22Rv1 (cell line): ENCODE results near the gene KCNG2.

Experiments used
- H3K27ac ChIP-seq: fragments of 450-650 bp; 2 replicates; pipeline ENCODE4 v1.5.1; 2017
- ZFX ChIP-seq: fragments of 450-650 bp; IDR thresholded peaks from 2 replicates; pipeline ENCODE4 v1.6.1; 2017; ENCODE audit warnings: antibody characterized with exemption, borderline replicate concordance
- TF ChIP-seq, protein P1 (sequence below): fragments of 450-650 bp; IDR thresholded peaks from 2 replicates; pipeline ENCODE4 v1.5.1; 2017; ENCODE audit warnings: mild to moderate bottlenecking

Gene KCNG2

DNA sequence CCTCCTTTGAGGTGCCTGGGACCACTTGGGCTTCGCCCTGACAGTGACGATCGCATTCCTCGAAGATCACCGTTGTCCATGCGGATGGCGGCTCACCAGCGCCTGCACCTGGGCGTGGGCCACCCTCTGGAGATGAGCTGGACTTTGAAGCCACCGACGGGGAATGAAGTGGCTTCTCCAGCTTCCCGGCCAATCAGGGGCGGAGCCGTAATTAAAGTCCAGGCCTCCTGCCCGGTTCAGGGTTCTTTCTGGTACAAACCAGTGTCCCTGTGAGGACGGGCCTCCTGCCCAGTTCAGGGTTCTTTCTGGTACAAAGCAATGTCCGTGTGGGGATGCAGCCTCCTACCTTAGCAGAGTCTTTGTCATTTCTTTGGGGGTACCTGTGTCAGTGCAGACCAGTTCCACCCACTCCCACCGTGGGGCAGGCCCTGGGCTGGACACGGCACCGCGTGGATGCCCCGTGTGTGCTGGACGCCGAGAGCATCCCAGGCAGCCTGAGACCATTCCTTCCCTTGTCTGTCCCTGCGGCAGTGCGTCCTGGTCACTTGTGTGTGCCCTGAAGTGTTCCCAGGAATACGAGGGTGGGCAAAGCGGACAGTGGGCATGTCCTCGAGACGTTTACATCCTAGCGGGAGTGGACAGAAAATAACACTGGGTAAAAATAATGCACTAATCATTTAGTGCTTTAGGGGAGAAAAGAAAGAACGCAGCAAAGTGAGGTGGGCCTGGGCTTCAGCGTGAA is 55.0 kb downstream of the KCNG2 start:
- no peak for TF ChIP-seq ZFX
- TF ChIP-seq, protein P1, sequence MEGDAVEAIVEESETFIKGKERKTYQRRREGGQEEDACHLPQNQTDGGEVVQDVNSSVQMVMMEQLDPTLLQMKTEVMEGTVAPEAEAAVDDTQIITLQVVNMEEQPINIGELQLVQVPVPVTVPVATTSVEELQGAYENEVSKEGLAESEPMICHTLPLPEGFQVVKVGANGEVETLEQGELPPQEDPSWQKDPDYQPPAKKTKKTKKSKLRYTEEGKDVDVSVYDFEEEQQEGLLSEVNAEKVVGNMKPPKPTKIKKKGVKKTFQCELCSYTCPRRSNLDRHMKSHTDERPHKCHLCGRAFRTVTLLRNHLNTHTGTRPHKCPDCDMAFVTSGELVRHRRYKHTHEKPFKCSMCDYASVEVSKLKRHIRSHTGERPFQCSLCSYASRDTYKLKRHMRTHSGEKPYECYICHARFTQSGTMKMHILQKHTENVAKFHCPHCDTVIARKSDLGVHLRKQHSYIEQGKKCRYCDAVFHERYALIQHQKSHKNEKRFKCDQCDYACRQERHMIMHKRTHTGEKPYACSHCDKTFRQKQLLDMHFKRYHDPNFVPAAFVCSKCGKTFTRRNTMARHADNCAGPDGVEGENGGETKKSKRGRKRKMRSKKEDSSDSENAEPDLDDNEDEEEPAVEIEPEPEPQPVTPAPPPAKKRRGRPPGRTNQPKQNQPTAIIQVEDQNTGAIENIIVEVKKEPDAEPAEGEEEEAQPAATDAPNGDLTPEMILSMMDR: no peak

DNA sequence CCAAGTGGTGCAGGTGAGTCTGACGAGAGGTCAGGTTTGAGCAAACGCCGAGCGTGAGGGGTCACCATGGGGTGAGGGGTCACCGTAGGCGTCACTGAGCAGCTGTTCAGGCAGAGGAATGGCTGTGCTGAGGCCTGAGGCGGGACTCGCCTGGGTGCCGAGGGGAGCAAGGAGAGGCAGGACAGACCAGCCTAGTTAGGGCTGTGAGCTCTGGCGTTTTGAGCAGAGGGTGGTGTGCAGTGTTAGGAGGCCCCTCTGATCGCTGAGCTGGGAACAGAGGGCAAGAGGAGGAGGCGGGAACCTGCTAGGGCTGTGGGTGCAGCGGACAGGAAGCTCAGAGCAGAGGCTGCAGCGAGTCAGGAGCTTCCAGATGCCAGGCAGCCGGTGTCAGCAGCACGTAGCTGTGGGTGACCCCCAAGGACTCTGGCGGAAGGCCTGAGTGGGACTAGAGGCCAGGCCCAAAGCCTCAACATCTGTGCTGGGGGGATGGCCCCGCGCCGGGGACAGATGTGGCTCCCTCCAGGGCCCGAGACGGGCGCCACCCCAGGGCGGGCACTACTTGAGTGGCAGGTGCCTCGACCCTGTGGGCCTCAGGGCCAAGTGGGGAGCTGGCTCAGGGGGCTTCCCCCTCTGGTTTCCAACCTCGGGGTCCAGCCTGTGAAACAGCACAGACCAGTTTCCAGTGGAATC is 55.7 kb downstream of the KCNG2 start:
- TF ChIP-seq ZFX: no peak
- H3K27ac ChIP-seq: no peak overlapping the region

More for the DNA sequence above, 55.0 kb downstream of the KCNG2 start:
- no peak overlapping the region for H3K27ac ChIP-seq

DNA sequence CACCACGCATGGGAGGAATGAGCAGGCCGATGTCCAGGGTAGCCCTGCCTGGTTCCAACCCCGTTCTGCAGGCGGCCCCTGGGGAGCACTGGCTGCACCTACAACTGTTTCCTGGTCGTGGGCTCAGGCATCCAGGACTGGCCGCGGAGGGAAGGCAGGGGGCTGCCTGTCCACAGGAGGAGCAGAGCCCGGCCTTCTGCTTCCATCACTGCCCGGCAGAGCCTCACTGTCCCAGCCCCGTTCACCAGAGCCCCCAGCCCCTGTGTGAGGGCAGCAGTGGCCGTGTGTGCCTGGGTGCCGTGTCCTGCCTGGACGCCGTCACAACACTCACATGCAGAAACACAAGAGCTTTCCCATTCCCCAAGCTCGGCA is 56.2 kb downstream of the KCNG2 start:
- TF ChIP-seq, protein P1: no peak
- TF ChIP-seq ZFX: no peak
- H3K27ac ChIP-seq: no peak overlapping the region

DNA sequence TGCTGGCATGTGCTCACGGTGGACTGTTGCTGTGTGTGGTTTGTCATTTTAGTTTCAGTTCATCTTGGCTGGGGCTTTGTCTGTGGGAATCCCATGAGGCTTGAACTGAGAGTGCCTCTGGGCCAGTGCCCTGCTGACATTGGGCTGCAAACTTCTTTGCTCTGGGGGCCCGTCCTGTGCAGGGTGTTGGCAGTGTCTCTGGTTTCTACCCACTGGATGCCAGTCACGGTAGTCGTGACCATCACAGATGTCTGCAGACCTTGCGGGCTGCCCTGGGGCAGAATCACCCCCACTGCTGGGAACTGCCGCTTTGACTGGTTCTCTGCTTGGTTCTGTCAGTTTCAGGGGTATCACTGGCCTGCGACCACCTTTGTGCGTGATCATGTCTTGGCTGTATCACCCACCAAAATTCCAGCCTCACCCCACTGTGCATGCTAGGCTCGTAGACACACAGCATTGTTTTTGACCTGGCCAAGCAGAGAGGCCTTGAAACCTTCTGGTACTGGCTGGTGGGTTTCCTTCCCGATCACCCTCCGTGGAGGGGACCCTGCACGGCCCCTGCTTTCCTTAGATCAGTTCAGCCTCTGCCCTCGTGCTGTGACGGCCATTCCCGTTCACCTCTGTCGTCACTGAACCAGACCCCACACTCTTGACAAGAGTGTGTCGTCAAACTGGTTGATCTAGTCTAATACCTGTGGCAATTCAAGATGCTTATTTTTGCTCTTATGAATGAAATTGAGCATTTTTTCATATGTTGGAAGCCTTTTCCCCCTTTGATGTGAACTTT is 57.6 kb downstream of the KCNG2 start:
- no peak overlapping the region for H3K27ac ChIP-seq
- TF ChIP-seq ZFX: no peak
- TF ChIP-seq, protein P1: no peak

DNA sequence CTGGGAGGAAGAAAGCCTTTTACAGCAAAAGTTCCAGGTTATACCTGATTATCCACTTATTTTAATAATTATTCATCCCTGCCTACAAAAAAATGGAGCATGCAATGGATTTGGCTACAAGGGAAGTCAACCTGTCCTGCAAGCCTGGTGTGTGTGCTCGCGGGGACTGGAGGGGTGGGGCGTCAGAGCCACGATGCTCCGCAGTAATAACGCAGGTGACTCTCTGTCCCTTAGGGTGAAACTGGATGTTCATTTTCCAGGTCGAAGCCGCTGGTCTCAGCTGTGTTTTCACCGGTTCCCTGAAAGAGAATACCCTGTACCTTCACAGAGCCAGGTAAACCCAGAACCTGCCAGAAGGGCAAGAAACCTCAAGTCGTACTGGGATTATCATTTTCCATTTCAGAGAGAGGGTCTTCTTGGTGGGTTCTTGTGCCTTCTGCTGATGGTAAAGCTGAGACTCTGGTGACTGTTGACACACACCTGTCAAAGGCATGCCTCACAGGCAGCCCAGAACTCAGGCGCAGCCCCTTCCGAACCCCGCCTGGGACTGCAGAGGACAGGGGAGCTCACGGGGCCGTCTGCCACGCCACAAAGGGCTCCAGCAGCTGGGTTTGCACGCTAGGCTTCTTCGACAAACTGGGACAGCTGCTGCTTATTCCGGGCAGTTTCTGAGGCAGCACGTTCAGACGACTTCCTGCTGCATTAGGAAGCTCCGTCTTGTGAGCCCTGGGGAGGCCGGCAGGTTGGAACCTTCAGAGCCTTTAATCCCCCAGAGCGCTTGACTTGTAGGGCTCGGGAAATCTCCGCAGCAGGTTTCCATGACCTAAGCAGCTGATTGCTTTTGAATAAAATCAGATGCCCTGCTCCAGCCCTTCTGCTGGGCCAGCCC is 58.6 kb downstream of the KCNG2 start:
- no peak overlapping the region for H3K27ac ChIP-seq
- no peak for TF ChIP-seq ZFX
- TF ChIP-seq, protein P1: no peak

DNA sequence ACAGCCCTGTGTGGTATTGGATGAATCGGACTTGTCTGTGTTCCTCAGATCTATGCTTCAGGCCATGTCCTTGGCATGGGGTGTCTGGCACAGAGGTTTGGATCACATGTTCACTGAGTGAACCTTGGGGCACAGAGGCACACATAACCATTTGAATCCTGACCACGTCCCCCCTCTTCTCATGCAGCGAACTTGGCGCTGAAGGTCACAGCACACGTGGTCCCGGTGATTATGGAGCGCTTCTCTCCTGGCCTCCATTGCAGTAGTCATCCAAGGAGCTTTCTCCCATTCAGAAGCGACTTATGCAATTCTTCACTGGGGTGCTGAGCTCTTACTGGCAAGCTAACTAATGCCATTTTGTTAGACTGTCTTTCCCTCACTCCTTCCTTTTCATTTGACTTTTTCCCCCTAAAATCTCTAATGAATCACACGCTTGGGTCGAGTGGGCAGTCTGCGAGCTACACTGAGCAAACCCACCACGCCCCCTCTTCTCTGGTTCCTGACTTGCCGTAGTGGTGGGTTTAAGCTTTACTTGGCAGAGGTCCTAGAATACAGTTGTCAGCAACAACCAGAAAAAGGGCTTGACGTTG is 59.4 kb downstream of the KCNG2 start:
- no peak for TF ChIP-seq ZFX
- TF ChIP-seq, protein P1: no peak
- no peak overlapping the region for H3K27ac ChIP-seq

DNA sequence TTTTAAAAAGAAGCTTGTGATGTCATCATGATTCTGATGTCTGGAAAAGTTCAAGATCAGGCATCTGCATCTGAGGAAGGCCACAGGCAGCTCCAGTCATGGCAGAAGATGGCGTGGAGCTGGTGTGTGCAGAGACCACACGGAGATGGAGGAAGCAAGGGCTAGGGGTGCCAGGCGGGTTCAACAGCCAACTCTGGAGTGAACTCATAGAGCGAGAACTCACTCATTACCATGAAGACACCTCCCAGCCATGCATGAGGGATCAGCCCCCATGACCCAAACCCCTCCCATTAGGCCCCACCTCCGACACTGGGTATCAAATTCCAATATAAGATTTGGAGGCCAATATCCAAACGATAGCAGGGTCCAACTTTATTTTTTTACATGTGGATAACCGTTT is 61.6 kb downstream of the KCNG2 start:
- TF ChIP-seq, protein P1: no peak
- no peak for TF ChIP-seq ZFX
- no peak overlapping the region for H3K27ac ChIP-seq
